HG03175 (cell line): ENCODE data around the gene NOM1.
"Not testable (repeated sequence)": the region's sequence is repeated elsewhere in the genome, so short reads cannot be mapped to it uniquely, and the experiment has no call there.

Experiments used
- ATAC-seq: cut with Tn5 transposase; IDR thresholded peaks from one replicate; pipeline ENCODE4 v1.9.1; 2021; ENCODE audit warnings: mild to moderate bottlenecking, moderate library complexity; ENCODE audit not compliant: unreplicated experiment

Gene NOM1

DNA sequence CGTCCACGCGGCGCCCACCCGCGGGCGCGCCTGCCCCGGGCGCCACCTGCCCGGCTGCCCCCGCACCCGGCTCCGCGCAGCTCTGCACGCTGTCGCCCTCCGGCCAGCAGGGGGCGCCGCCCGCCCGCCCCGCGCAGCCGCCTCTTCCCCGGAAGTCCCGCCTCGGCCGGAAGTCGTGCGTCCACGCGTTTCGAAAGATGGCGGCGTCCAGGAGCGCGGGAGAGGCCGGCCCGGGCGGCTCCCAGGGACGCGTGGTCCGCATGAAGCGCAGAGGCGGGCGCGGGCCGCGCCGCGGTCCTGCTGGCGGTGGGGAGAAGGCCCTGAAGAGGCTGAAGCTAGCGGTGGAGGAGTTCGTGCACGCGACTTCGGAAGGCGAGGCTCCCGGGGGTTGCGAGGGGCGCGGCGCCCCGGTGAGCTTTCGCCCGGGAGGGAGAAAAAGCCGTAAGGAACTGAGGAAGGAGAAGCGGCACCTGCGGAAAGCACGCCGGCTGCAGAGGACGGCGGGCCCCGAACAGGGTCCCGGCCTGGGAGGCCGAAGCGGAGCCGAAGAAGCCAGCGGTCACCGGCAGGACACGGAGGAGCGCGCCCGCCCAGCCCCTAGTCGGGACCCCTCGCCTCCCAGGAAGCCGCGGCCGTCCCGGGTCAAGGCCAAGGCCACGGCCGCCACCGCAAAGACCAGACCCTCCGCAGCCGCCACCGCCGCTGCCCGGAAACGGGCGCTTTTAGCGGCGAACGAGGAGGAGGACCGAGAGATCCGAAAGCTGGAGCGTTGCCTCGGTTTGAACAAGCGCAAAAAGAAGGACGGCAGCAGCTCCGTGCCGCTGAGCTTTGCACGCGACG is at the start of gene NOM1:
Gene NOM1, plus strand, starts transcription at position 172 of the 840 bp plus-strand sequence. Its CDS starts 26 bp downstream, at position 198.
- peak; percentile 90 for ATAC-seq

GRCh38 chr7:156900093-156900492 is 49.4 kb upstream of the NOM1 start:
- not testable (repeated sequence) for ATAC-seq

DNA sequence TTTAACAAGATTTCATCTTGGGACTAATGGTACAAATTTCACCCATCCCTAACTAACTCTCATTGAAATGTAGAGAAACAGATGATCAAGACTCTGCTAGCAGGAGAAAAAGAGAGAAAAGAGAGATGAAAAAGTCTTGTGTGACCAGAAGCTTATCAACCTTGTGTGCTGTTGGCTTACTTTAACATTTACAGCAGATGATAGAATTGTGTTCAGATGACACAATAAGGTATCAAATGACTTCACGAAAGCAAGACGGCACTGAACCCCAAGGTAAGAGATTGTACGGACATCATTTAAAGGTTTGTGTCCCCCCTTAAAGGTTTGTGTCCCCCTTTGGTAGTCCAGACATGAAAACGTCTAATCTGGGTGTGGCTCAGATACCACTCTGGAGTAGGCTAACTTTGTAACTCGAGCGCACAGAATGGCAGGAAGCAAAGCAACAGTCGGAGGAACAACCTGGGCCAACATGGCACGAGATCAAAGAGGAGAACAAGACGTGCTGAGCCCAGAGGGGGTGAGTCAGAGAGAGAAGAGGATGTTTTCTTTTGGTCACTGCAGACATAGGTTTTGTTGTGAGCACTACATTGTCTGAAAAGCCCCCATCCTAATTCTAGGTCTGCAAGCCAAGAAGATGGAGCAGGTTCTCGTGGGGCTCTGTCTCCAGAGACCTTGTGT is 46.1 kb upstream of the NOM1 start:
- ATAC-seq = no peak

DNA sequence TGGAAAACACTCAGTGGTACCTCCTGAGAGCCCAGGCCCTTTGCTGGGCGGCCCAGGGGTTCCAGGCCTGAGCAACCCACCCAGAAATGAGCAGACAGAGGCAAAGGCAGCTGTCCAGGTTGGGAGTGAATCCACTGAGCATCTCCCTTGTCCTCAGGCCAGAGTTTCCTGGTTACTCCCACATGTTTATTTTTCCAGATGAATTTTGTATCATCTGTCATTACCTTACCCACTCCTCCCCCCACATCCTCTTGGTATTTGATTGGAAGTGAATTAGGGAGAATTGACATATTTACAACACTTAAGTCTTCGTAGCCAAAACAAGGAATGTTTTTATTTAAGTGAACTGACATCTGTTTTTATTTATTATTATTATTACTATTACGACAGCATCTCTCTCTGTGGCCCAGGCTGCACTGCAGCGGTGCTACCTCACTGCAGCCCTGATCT is 43.3 kb upstream of the NOM1 start:
- no peak for ATAC-seq

- no peak for ATAC-seq
Measured at GRCh38 chr7:156907656-156908055, 41.9 kb upstream of the NOM1 start.

GRCh38 chr7:156909574-156910252 is 39.8 kb upstream of the NOM1 start:
- ATAC-seq = not testable (repeated sequence)

DNA sequence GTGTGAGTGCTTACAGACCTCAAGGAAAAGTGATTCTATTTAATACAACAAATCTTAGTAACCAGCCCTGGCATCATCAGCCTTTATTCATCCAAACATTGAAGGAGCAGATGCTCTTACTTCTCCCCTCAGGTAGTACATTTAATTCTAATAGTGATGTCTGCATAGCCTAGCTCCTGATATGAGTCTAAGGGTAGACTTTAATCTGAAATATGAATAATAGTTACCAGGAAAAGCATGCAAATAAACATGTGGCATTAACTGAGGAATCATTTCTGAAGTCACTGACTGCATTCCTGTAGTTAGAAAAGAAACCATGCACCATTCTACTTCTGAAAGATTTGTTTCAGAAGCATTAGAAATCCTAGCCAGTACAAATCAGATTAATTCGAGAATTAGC is 30.9 kb upstream of the NOM1 start:
- ATAC-seq = peak; percentile 39

- peak; percentile 43 for ATAC-seq
Measured at GRCh38 chr7:156919132-156919713, 30.3 kb upstream of the NOM1 start.

DNA sequence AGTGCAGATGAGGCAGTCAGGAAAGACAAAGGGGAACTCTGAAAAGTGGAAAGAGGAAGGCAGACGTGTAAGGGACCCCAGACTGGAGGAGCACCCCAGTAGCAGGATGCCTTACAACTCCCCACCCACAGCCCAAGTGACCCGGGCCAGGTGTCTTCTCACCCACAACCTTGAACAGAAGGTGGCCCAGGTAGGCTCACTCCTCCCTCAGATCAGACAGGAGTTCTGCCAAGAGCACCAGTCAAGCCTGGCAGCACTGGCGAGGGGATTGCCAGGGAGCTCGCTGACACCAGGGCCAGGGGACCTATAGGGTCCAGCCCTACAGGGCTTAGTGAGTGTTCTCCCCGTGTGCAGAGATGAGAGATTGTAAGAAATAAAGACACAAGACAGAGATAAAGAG is 29.4 kb upstream of the NOM1 start:
- ATAC-seq = no peak

- ATAC-seq = not testable (repeated sequence)
Measured at GRCh38 chr7:156920487-156921373, 28.8 kb upstream of the NOM1 start.

DNA sequence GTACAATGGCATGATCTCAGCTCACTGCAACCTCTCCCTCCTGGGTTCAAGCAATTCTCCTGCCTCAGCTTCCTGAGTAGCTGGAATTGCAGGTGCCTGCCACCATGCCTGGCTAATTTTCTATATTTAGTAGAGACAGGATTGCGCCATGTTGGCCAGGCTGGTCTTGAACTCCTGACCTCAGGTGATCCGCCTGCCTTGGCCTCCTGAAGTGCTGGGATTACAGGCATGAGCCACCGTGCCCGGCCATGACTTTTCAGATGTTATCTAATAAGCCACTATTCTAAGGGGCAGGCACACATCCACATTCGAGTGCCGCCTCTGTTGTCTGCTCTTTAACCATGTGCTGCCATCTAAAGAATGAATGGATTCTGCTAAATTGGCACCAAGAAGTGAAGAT is 27.2 kb upstream of the NOM1 start:
- ATAC-seq = not testable (repeated sequence)

DNA sequence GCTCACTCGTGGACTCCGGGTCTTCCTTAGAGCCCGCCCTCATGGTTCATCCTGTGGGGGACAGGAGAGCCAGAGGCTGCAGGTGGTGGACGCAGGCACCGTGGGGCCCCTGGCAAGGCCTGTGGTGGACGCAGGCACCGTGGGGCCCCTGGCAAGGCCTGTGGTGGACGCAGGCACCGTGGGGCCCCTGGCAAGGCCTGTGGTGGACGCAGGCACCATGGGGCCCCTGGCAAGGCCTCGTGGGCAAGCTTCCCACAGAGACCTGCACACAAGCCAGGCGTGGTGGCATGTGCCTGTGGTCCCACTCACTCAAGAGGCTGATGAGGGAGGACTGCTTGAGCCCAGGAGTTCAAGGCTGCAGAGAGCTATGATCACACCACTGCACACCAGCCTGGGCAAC is 23.7 kb upstream of the NOM1 start:
- not testable (repeated sequence) for ATAC-seq

DNA sequence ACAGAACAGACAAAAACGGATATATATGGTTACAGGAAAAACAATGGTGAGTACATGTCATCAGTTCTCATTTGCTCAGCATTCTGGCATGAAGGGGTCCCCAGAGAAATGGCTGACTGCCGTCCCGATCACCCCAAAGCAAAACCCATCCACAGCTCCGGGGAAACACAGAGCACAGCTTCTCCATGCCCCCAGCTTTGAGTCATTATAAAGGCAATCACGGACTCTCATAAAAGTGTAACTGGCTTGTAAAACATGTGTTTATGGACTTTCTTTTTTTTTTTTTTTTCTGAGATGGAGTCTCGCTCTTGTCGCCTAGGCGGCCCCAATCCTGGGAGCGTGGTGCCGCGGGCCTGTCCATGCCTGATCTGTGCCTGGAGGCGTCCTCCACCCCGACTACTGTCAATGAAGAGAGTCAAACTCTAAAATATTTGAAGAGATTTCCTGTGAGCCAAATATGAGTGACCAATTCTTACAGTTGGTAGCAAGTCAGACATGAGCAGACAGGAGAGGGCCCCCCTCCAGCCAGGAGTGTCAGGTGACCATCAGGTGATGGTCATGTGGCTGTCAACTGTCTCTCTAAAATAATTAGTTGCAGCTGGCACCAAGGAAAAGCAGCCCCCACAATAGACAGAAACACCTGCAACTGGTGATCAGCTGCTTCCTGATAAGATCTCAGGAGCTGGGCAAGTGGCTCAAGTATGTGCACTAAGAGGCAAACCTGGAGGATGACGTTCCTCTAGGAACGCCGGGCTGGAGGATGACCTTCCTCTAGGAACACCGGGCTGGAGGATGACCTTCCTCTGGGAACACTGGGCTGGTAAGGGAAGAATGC is 21.7 kb upstream of the NOM1 start:
- ATAC-seq = no peak

GRCh38 chr7:156928406-156928747 is 21.1 kb upstream of the NOM1 start:
- ATAC-seq = no peak

- ATAC-seq = no peak
Measured at GRCh38 chr7:156929789-156930539, 19.5 kb upstream of the NOM1 start.

DNA sequence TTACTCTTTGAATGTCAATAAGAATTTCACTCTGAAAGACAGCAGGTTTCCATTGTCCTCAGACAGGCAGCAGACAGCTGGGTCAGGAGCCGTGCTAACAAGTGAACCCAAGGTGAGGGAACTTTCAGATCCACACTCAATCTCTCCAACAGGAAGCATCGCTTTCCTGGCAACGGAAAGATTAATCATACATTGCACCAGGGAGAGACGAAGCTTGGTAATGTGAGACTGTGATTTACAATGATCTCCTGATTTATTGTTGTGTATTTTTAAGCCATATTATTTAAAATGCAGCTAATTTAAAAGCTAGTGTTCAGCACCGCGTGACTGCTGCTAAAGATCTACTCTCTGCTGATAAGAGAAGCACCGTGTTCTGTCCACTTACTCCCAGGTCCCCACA is 17.5 kb upstream of the NOM1 start:
- no peak for ATAC-seq

- ATAC-seq = no peak
Measured at GRCh38 chr7:156935250-156935649, 14.3 kb upstream of the NOM1 start.

GRCh38 chr7:156936766-156937165 is 12.7 kb upstream of the NOM1 start:
- ATAC-seq = not testable (repeated sequence)
